Body of pancreas (tissue), 4 donors: ENCODE results near the gene POLD1. TPM values are rescaled to one million over a fixed set of nuclear protein-coding genes. Genes with fewer than 3 reads are reported as not detected.
A peak's percentile ranks its signal among the peaks of the same experiment; 100 is the strongest.

Experiments
- ATAC-seq: fragments of 150-250 bp; one replicate; pipeline ENCODE4 v1.9.1; 2016
- DNase-seq, 4 donors: peaks; one replicate each; pipeline ENCODE4 v3.0.0-alpha.2; 2019
- H3K27ac ChIP-seq, 4 donors: fragments of 200-600 bp; sonication (generic); 1 replicate in 3 of 4; 2 replicates in 1 of 4; pipeline versions ENCODE4 v1.5.1 to v1.6.1; 2016 to 2019; ENCODE audit warnings: mild to moderate bottlenecking in 1 of 4, mixed read lengths in 1 of 4, moderate library complexity in 1 of 4
- H3K27me3 ChIP-seq, 2 donors: fragments of 200-600 bp; sonication (generic); one replicate each; pipeline ENCODE4 v1.6.0; 2016; ENCODE audit warnings: mild to moderate bottlenecking in 1 of 2
- H3K36me3 ChIP-seq, 2 donors: fragments of 200-600 bp; sonication (generic); replicated peaks in 1 of 2; 2 replicates each; pipeline ENCODE4 v1.5.1; 2016; ENCODE audit warnings: low read depth in 2 of 2; ENCODE audit not compliant: insufficient read depth in 1 of 2
- H3K4me1 ChIP-seq: fragments of 200-600 bp; sonication (generic); one replicate; pipeline ENCODE4 v1.6.0; 2016
- H3K4me3 ChIP-seq, 2 donors: fragments of 200-600 bp; sonication (generic); 1 replicate in 1 of 2; 2 replicates in 1 of 2; pipeline ENCODE4 v1.5.1; 2016 to 2019
- H3K9me3 ChIP-seq, 3 donors: fragments of 200-600 bp; sonication (generic); 1 replicate in 2 of 3; 2 replicates in 1 of 3; pipeline ENCODE4 v1.5.1; 2016
- CTCF ChIP-seq, 7 experiments: fragments of 450-650 bp in 4 of 7; fragments of 200-600 bp in 3 of 7; sonication (generic) in 3 of 7; IDR thresholded peaks; one replicate each; pipeline ENCODE4 v1.5.1; 2016 to 2019; ENCODE audit warnings: antibody characterized with exemption in 7 of 7
- POLR2A ChIP-seq, 3 donors: fragments of 450-650 bp; IDR thresholded peaks; one replicate each; pipeline ENCODE4 v1.6.1; 2016; ENCODE audit warnings: antibody characterized with exemption in 3 of 3, mild to moderate bottlenecking in 2 of 3
- WGBS, 2 donors: methylation state at CpG; one replicate each; pipeline ENCODE4 v1.1.5; 2017; 5-methylcytosine and 5-hydroxymethylcytosine counted together
- intact Hi-C: fragments of 100-400 bp; cut with DNase I; formaldehyde crosslinking; loops from one replicate; pipeline ENCODE4 v1.15.1; 2023
- total RNA-seq, 2 donors: library from RNA; depleted of rRNA; stranded (reverse); fragments of >200 nt; gene quantifications; one replicate each; pipeline ENCODE4 v1.1.0, GENCODE V29; 2016

The POLD1 gene
- total RNA-seq, 2 donors from 2014 or later = 13.2 to 13.8 TPM

- peak; percentile 33 for ATAC-seq
- Histone ChIP-seq H3K36me3 (no peaks in the 10 kb centered on the region), H3K27ac (no peak overlapping the region), H3K9me3 (no peaks in the 10 kb centered on the region), H3K27me3 (no peaks in the 10 kb centered on the region), H3K4me3 (no peak overlapping the region), H3K4me1 (no peaks in the 10 kb centered on the region)
- no peak for TF ChIP-seq CTCF (IDR thresholded peaks at IDR 0.05)
- TF ChIP-seq POLR2A (IDR thresholded peaks at IDR 0.05) = no peak
- intact Hi-C loops = no loop called here
- 93 to 96% methylated on average over 8 to 40 of the region's 41 CpGs for WGBS, 2 donors
- no peak for DNase-seq
These were observed 18.6 kb downstream of the POLD1 start for GRCh38 chr19:50402544-50403301.

- H3K9me3 ChIP-seq = no peaks in the 10 kb centered on the region
- DNase-seq = no peak
- H3K27me3 ChIP-seq = no peaks in the 10 kb centered on the region
- no peak overlapping the region for H3K4me3 ChIP-seq
- intact Hi-C loops = no loop called here
- TF ChIP-seq CTCF (IDR thresholded peaks at IDR 0.05) = no peak
- no peaks in the 10 kb centered on the region for H3K36me3 ChIP-seq
- no peak for ATAC-seq
- 87 to 88% methylated on average over 11 to 20 of the region's 22 CpGs for WGBS, 2 donors
- no peaks in the 10 kb centered on the region for H3K4me1 ChIP-seq
- H3K27ac ChIP-seq = no peak overlapping the region
These were observed 22.1 kb downstream of the POLD1 start for GRCh38 chr19:50406156-50406820.

GRCh38 chr19:50406829-50407228, 22.7 kb downstream of the POLD1 start:
- WGBS, 2 donors = 88 to 89% methylated on average over 2 to 19 of the region's 19 CpGs
- no peak for DNase-seq
- TF ChIP-seq POLR2A (IDR thresholded peaks at IDR 0.05) = no peak
- no peak for TF ChIP-seq CTCF (IDR thresholded peaks at IDR 0.05)
- Histone ChIP-seq H3K4me1 (no peaks in the 10 kb centered on the region), H3K4me3 (no peak overlapping the region), H3K27me3 (no peaks in the 10 kb centered on the region), H3K36me3 (no peaks in the 10 kb centered on the region), H3K27ac (no peak overlapping the region), H3K9me3 (no peaks in the 10 kb centered on the region)
- intact Hi-C loops = no loop called here
- ATAC-seq = no peak

- WGBS, 2 donors = 89% methylated on average over 12 of the region's 17 CpGs; no CpG with 5 or more reads in 1 of the 2 donors
- H3K36me3 ChIP-seq = no peaks in the 10 kb centered on the region
- intact Hi-C loops = no loop called here
These were observed 25.2 kb downstream of the POLD1 start for GRCh38 chr19:50409347-50409746.

More at GRCh38 chr19:50409347-50409746, 25.2 kb downstream of the POLD1 start:
- no peaks in the 10 kb centered on the region for H3K4me1 ChIP-seq
- no peaks in the 10 kb centered on the region for H3K27me3 ChIP-seq
- no peak overlapping the region for H3K27ac ChIP-seq
- H3K4me3 ChIP-seq = no peak overlapping the region
- ATAC-seq (no peak), DNase-seq (no peak)
- TF ChIP-seq POLR2A (IDR thresholded peaks at IDR 0.05) (no peak), CTCF (IDR thresholded peaks at IDR 0.05) (no peak)
- no peaks in the 10 kb centered on the region for H3K9me3 ChIP-seq
